Neural crest cell (in vitro differentiated cells): Measurements from ENCODE around the gene COL3A1. TPM values are rescaled to one million over a fixed set of nuclear protein-coding genes. Genes with fewer than 3 reads are reported as not detected.

Experiments
- DNase-seq: peaks from one replicate; pipeline ENCODE4 v3.0.0; 2021; ENCODE audit warnings: low read depth, mixed read lengths, low spot score
- H3K27ac Mint-ChIP-seq: one replicate; pipeline ENCODE4 v1.8.0; 2021; ENCODE audit warnings: mild to moderate bottlenecking, mixed read lengths; ENCODE audit not compliant: unreplicated experiment
- H3K27me3 Mint-ChIP-seq: 2 replicates; pipeline ENCODE4 v1.8.0; 2021; ENCODE audit warnings: low read depth, mild to moderate bottlenecking, mixed read lengths
- H3K36me3 Mint-ChIP-seq: 2 replicates; pipeline ENCODE4 v1.8.0; 2021; ENCODE audit warnings: low read depth, mild to moderate bottlenecking, mixed read lengths
- H3K4me1 Mint-ChIP-seq: 2 replicates; pipeline ENCODE4 v1.8.0; 2021; ENCODE audit warnings: mixed read lengths
- H3K4me3 Mint-ChIP-seq: one replicate; pipeline ENCODE4 v1.8.0; 2021; ENCODE audit warnings: mild to moderate bottlenecking, mixed read lengths
- H3K9me3 Mint-ChIP-seq: 2 replicates; pipeline ENCODE4 v1.8.0; 2021; ENCODE audit warnings: mixed read lengths
- CTCF ChIP-seq: fragments of 200-600 bp; sonication (generic); conservative IDR thresholded peaks from 2 replicates; pipeline ENCODE4 v1.5.0; 2021; ENCODE audit warnings: antibody characterized with exemption, mild to moderate bottlenecking
- total RNA-seq: library from RNA; stranded (reverse); gene quantifications from 2 replicates; pipeline ENCODE4 v1.2.1, GENCODE V29; 2021

COL3A1 gene
- total RNA-seq, 1 donor from 2014 or later: 14.9 TPM

GRCh38 chr2:188944442-188944841 is 29.7 kb upstream of the COL3A1 start:
- Mint-ChIP-seq H3K27ac (no peak overlapping the region), H3K36me3 (no peaks in the 10 kb centered on the region), H3K9me3 (no peaks in the 10 kb centered on the region), H3K4me1 (no peaks in the 10 kb centered on the region), H3K4me3 (no peak overlapping the region), H3K27me3 (no peaks in the 10 kb centered on the region)
- no peak for DNase-seq
- TF ChIP-seq CTCF: no peak

- no peak overlapping the region for H3K27ac Mint-ChIP-seq
- H3K36me3 Mint-ChIP-seq: no peaks in the 10 kb centered on the region
- no peak for TF ChIP-seq CTCF
- no peak for DNase-seq
- no peaks in the 10 kb centered on the region for H3K4me1 Mint-ChIP-seq
- H3K27me3 Mint-ChIP-seq: no peaks in the 10 kb centered on the region
- H3K4me3 Mint-ChIP-seq: no peak overlapping the region
- H3K9me3 Mint-ChIP-seq: peaks cover 3% of the 10 kb centered on the region
Observed at GRCh38 chr2:188949046-188949818, 24.9 kb upstream of the COL3A1 start.

- no peak for TF ChIP-seq CTCF
- no peak for DNase-seq
- Mint-ChIP-seq H3K4me3 (no peak overlapping the region), H3K27ac (no peak overlapping the region), H3K27me3 (no peaks in the 10 kb centered on the region), H3K4me1 (no peaks in the 10 kb centered on the region), H3K36me3 (no peaks in the 10 kb centered on the region), H3K9me3 (peaks cover 3% of the 10 kb centered on the region)
Observed at GRCh38 chr2:188952901-188953300, 21.3 kb upstream of the COL3A1 start.

- Mint-ChIP-seq H3K36me3 (no peaks in the 10 kb centered on the region), H3K27me3 (no peaks in the 10 kb centered on the region), H3K9me3 (peaks cover 8% of the 10 kb centered on the region), H3K27ac (no peak overlapping the region), H3K4me3 (no peak overlapping the region), H3K4me1 (no peaks in the 10 kb centered on the region)
- TF ChIP-seq CTCF: no peak
- DNase-seq: no peak
Observed at GRCh38 chr2:188956290-188956689, 17.9 kb upstream of the COL3A1 start.

- DNase-seq: no peak
- Mint-ChIP-seq H3K27ac (no peak overlapping the region), H3K4me1 (no peaks in the 10 kb centered on the region), H3K9me3 (peaks cover 14% of the 10 kb centered on the region), H3K36me3 (no peaks in the 10 kb centered on the region), H3K27me3 (no peaks in the 10 kb centered on the region), H3K4me3 (no peak overlapping the region)
- no peak for TF ChIP-seq CTCF
Observed at GRCh38 chr2:188956961-188957360, 17.2 kb upstream of the COL3A1 start.
